Neutrophil (primary cell): ENCODE results near the gene WDFY4.

Source experiments
- H3K27ac ChIP-seq: fragments of 200-600 bp; sonication (generic); 2 replicates; pipeline ENCODE4 v1.5.1; 2016; ENCODE audit warnings: mild to moderate bottlenecking, moderate library complexity
- H3K27me3 ChIP-seq: fragments of 200-600 bp; sonication (generic); 2 replicates; pipeline ENCODE4 v1.6.0; 2016; ENCODE audit warnings: mild to moderate bottlenecking
- H3K36me3 ChIP-seq: fragments of 200-600 bp; sonication (generic); 2 replicates; pipeline ENCODE4 v1.5.1; 2017
- H3K4me1 ChIP-seq, 2 experiments: fragments of 200-600 bp in 1 of 2; sonication (generic) in 1 of 2; 1 replicate in 1 of 2; 2 replicates in 1 of 2; pipeline versions ENCODE4 v1.5.1 to v1.6.1; 2013 to 2016; ENCODE audit warnings: low read depth in 1 of 2, low read length in 1 of 2, mild to moderate bottlenecking in 1 of 2, moderate library complexity in 1 of 2; ENCODE audit not compliant: control insufficient read depth in 1 of 2, insufficient read depth in 1 of 2
- H3K4me3 ChIP-seq, 2 experiments: fragments of 200-600 bp in 1 of 2; sonication (generic) in 1 of 2; 1 replicate in 1 of 2; 2 replicates in 1 of 2; pipeline ENCODE4 v1.5.1; 2013 to 2016; ENCODE audit warnings: low read depth in 1 of 2, low read length in 1 of 2, mild to moderate bottlenecking in 1 of 2, moderate library complexity in 1 of 2
- H3K9me3 ChIP-seq: fragments of 200-600 bp; sonication (generic); 2 replicates; pipeline ENCODE4 v1.5.1; 2016
- CTCF ChIP-seq: fragments of 200-600 bp; sonication (generic); IDR thresholded peaks from 2 replicates; pipeline ENCODE4 v1.5.1; 2016; ENCODE audit warnings: antibody characterized with exemption

WDFY4 gene

GRCh38 chr10:48678041-48678440 lies 6.6 kb upstream of the WDFY4 start:
- no peaks in the 10 kb centered on the region for H3K36me3 ChIP-seq
- no peak overlapping the region for H3K4me3 ChIP-seq
- TF ChIP-seq CTCF: no peak
- no peak overlapping the region for H3K27ac ChIP-seq
- H3K4me1 ChIP-seq: no peaks in the 10 kb centered on the region
- no peaks in the 10 kb centered on the region for H3K9me3 ChIP-seq
- no peaks in the 10 kb centered on the region for H3K27me3 ChIP-seq

- Histone ChIP-seq H3K27ac (no peak overlapping the region), H3K36me3 (no peaks in the 10 kb centered on the region), H3K4me3 (no peak overlapping the region), H3K4me1 (peaks cover 21 to 23% of the 10 kb centered on the region in 2 experiments), H3K27me3 (no peaks in the 10 kb centered on the region), H3K9me3 (no peaks in the 10 kb centered on the region)
- no peak for TF ChIP-seq CTCF
Observed at GRCh38 chr10:48681740-48682139, 2.9 kb upstream of the WDFY4 start.

- no peak for TF ChIP-seq CTCF
- Histone ChIP-seq H3K27ac (no peak overlapping the region), H3K4me3 (no peak overlapping the region), H3K4me1 (peaks cover 25 to 27% of the 10 kb centered on the region in 2 experiments), H3K27me3 (no peaks in the 10 kb centered on the region), H3K9me3 (no peaks in the 10 kb centered on the region), H3K36me3 (no peaks in the 10 kb centered on the region)
Observed at GRCh38 chr10:48682265-48682664, 2.4 kb upstream of the WDFY4 start.

GRCh38 chr10:48683424-48683823 lies 1.2 kb upstream of the WDFY4 start:
- no peaks in the 10 kb centered on the region for H3K36me3 ChIP-seq
- no peaks in the 10 kb centered on the region for H3K9me3 ChIP-seq
- H3K27me3 ChIP-seq: no peaks in the 10 kb centered on the region
- no peak overlapping the region for H3K27ac ChIP-seq
- H3K4me1 ChIP-seq: peaks cover 29 to 34% of the 10 kb centered on the region in 2 experiments
- H3K4me3 ChIP-seq: no peak overlapping the region
- no peak for TF ChIP-seq CTCF

- Histone ChIP-seq H3K27me3 (no peaks in the 10 kb centered on the region), H3K4me3 (no peak overlapping the region), H3K27ac (peak overlapping the region; percentile 94), H3K4me1 (peaks cover 33 to 38% of the 10 kb centered on the region in 2 experiments), H3K9me3 (no peaks in the 10 kb centered on the region), H3K36me3 (no peaks in the 10 kb centered on the region)
- no peak for TF ChIP-seq CTCF
Observed at GRCh38 chr10:48683868-48684267, 805 bp upstream of the WDFY4 start.

GRCh38 chr10:48684463-48684791 lies 246 bp upstream of the WDFY4 start:
- Histone ChIP-seq H3K27me3 (no peaks in the 10 kb centered on the region), H3K4me3 (peak overlapping the region; percentile 73 to 85), H3K4me1 (peaks cover 39 to 43% of the 10 kb centered on the region in 2 experiments), H3K27ac (peak overlapping the region; percentile 94), H3K36me3 (no peaks in the 10 kb centered on the region), H3K9me3 (no peaks in the 10 kb centered on the region)
- no peak for TF ChIP-seq CTCF
